ENCODE data around the gene C12orf42.

Gene C12orf42

GRCh38 chr12:103331643-103332042, 164.1 kb downstream of the C12orf42 start:
- DNase-seq, result no peak

- no peak for DNase-seq
Observed at GRCh38 chr12:103330672-103331071, 165.1 kb downstream of the C12orf42 start.

- DNase-seq, result no peak
Observed at GRCh38 chr12:103327676-103328075, 168.1 kb downstream of the C12orf42 start.

GRCh38 chr12:103326190-103326589, 169.6 kb downstream of the C12orf42 start:
- DNase-seq, result peak in 1 of 2 experiments; percentile 10

GRCh38 chr12:103318566-103318965, 177.2 kb downstream of the C12orf42 start:
- peak in 1 of 2 experiments; percentile 4 for DNase-seq

- no peak for DNase-seq
Observed at GRCh38 chr12:103317220-103317619, 178.5 kb downstream of the C12orf42 start.

GRCh38 chr12:103314786-103315185, 181.0 kb downstream of the C12orf42 start:
- no peak for DNase-seq

GRCh38 chr12:103313894-103314293, 181.9 kb downstream of the C12orf42 start:
- DNase-seq, result no peak

GRCh38 chr12:103312742-103313354, 182.9 kb downstream of the C12orf42 start:
- no peak for DNase-seq

GRCh38 chr12:103310546-103311270, 185.1 kb downstream of the C12orf42 start:
- DNase-seq, result no peak

GRCh38 chr12:103308396-103308795, 187.4 kb downstream of the C12orf42 start:
- DNase-seq, result no peak

- no peak for DNase-seq
Observed at GRCh38 chr12:103303484-103303883, 192.3 kb downstream of the C12orf42 start.

- DNase-seq, result no peak
Observed at GRCh38 chr12:103301642-103302591, 193.9 kb downstream of the C12orf42 start.

- DNase-seq, result no peak
Observed at GRCh38 chr12:103288016-103288415, 207.8 kb downstream of the C12orf42 start.

GRCh38 chr12:103282124-103282523, 213.6 kb downstream of the C12orf42 start:
- no peak for DNase-seq

GRCh38 chr12:103279444-103279843, 216.3 kb downstream of the C12orf42 start:
- no peak for DNase-seq

GRCh38 chr12:103278329-103278728, 217.4 kb downstream of the C12orf42 start:
- DNase-seq, result peak in 1 of 2 experiments; percentile 9

GRCh38 chr12:103273645-103274044, 222.1 kb downstream of the C12orf42 start:
- DNase-seq, result peak in 1 of 2 experiments; percentile 15

GRCh38 chr12:103272949-103273348, 222.8 kb downstream of the C12orf42 start:
- peak in 1 of 2 experiments; percentile 23 for DNase-seq

GRCh38 chr12:103269946-103270345, 225.8 kb downstream of the C12orf42 start:
- peak; percentile 30 to 53 for DNase-seq

GRCh38 chr12:103268831-103269514, 226.8 kb downstream of the C12orf42 start:
- peak; percentile 95 to 99 for DNase-seq

GRCh38 chr12:103257763-103258162, 238.0 kb downstream of the C12orf42 start:
- no peak for DNase-seq

Measured in SHP77 (cell line).